Parathyroid adenoma (tissue), 2 donors: ENCODE data around the gene LMNA.

Source experiments
- H2AFZ ChIP-seq: fragments of 300-600 bp; sonication (generic); one replicate; pipeline ENCODE4 v1.7.0; 2017; ENCODE audit warnings: antibody characterized with exemption, mild to moderate bottlenecking
- H3K27ac ChIP-seq: fragments of 300-600 bp; sonication (generic); one replicate; pipeline ENCODE4 v1.7.0; 2017
- H3K27me3 ChIP-seq: fragments of 300-600 bp; sonication (generic); one replicate; pipeline ENCODE4 v1.7.0; 2017; ENCODE audit warnings: low read length; ENCODE audit not compliant: control insufficient read depth, insufficient read depth
- H3K36me3 ChIP-seq: fragments of 300-600 bp; sonication (generic); one replicate; pipeline ENCODE4 v1.7.0; 2017; ENCODE audit warnings: low read length; ENCODE audit not compliant: control insufficient read depth, insufficient read depth
- H3K4me1 ChIP-seq: fragments of 300-600 bp; sonication (generic); one replicate; pipeline ENCODE4 v1.7.0; 2017; ENCODE audit warnings: control low read depth
- H3K4me2 ChIP-seq: fragments of 300-600 bp; sonication (generic); one replicate; pipeline ENCODE4 v1.7.0; 2017; ENCODE audit warnings: low read length
- H3K4me3 ChIP-seq: fragments of 300-600 bp; sonication (generic); one replicate; pipeline ENCODE4 v1.7.0; 2017; ENCODE audit warnings: low read depth, low read length
- H3K79me2 ChIP-seq: fragments of 300-600 bp; sonication (generic); one replicate; pipeline ENCODE4 v1.7.0; 2017; ENCODE audit warnings: control low read depth
- H3K9ac ChIP-seq: fragments of 300-600 bp; sonication (generic); one replicate; pipeline ENCODE4 v1.7.0; 2017; ENCODE audit warnings: mild to moderate bottlenecking
- H3K9me3 ChIP-seq: fragments of 300-600 bp; sonication (generic); one replicate; pipeline ENCODE4 v1.7.0; 2017; ENCODE audit warnings: low read length; ENCODE audit not compliant: control insufficient read depth
- CTCF ChIP-seq: fragments of 300-600 bp; sonication (generic); IDR thresholded peaks from one replicate; pipeline ENCODE4 v1.7.0; 2017; ENCODE audit warnings: antibody characterized with exemption, mild to moderate bottlenecking
- donor health status: primary hyperparathyroidism.

LMNA gene

GRCh38 chr1:156081180-156081916, 33.2 kb upstream of the LMNA start:
- Histone ChIP-seq H3K27me3 (no peaks in the 10 kb centered on the region), H3K36me3 (no peaks in the 10 kb centered on the region)

DNA sequence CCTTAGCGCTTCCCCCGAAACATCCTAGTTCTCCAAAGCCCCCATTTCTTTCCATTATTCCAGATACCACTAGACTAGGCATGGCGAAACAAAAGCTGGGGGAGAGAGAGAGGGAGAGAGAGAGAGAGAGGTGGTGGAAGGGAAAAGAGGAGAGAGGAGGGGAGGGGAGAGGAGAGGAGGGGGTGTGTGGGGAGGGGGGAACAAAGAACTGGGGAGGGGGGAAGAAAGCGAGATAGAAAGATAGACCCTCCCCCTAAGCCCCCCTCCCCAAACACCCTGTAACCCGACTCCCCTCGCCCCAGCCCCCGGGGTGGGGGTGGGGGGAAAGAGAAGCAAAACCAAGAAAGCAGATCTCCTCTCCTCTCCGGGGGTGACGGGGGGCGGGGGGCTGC, 32.6 kb upstream of the LMNA start:
- H3K36me3 ChIP-seq: no peaks in the 10 kb centered on the region
- no peak for TF ChIP-seq CTCF
- no peaks in the 10 kb centered on the region for H3K4me1 ChIP-seq
- H3K4me2 ChIP-seq: peak overlapping the region; percentile 85
- H3K4me3 ChIP-seq: peak overlapping the region; percentile 67
- H3K79me2 ChIP-seq: no peaks in the 10 kb centered on the region
- H3K9ac ChIP-seq: no peak overlapping the region
- no peaks in the 10 kb centered on the region for H3K27me3 ChIP-seq
- H2AFZ ChIP-seq: peak overlapping the region; percentile 83
- no peak overlapping the region for H3K27ac ChIP-seq
- no peaks in the 10 kb centered on the region for H3K9me3 ChIP-seq

More at GRCh38 chr1:156081180-156081916, 33.2 kb upstream of the LMNA start:
- H3K79me2 ChIP-seq: no peaks in the 10 kb centered on the region
- peak overlapping the region; percentile 67 for H3K4me3 ChIP-seq
- no peak overlapping the region for H3K27ac ChIP-seq
- no peaks in the 10 kb centered on the region for H3K4me1 ChIP-seq
- H3K9me3 ChIP-seq: no peaks in the 10 kb centered on the region
- H3K9ac ChIP-seq: no peak overlapping the region
- peak overlapping the region; percentile 85 for H3K4me2 ChIP-seq
- TF ChIP-seq CTCF: no peak
- H2AFZ ChIP-seq: peak overlapping the region; percentile 58

DNA sequence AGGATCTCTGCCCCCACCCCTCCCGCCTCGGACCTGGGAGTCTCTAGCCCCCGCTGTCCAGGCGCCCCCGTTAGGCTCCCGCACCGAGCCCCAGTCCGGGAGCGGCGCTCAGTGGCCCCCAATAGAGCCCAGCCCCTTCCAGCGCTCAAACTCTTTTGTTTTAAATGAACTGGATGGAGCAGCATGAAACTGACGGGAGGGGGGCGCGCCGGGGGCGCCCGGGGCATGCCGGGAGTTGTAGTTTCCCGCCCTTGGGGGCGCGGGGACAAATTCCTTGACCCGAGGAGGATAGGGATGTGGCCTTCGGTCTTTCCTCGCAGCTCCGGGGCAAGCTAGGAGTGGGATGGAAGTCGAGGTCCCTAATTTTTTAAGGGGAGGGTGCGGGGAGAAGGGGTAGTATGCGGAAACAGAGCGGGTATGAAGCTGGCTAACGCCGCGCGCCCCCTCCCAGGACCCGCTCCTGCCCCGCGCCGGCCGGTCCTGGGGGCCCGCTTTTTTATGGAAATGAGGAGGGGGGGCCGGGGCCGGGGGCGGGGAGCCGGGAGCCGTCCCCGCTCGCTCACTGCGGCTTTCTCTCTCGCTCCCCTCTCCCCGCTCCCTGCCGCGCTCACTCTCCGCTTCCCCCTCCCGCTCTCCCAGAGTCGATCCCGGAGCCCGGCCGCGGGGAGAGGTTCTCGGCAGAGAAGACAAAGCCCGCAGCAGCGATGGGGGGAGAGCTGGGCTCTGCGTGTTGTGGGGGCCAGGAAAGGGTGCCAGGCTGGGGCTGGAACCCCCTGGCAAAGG, 32.0 kb upstream of the LMNA start, which contains the start of gene MEX3A:
MEX3A (minus strand) TSS at position 157 of the 783 bp plus-strand sequence. CDS start 467 bp downstream, outside the sequence.
- no peak for TF ChIP-seq CTCF
- Histone ChIP-seq H2AFZ (peak within 1 kb of the TSS; percentile 83), H3K27ac (no peak within 1 kb of the TSS)

GRCh38 chr1:156083800-156084790, 30.4 kb upstream of the LMNA start:
- H3K4me2 ChIP-seq: no peak overlapping the region
- H3K27me3 ChIP-seq: no peaks in the 10 kb centered on the region
- H3K79me2 ChIP-seq: no peaks in the 10 kb centered on the region
- H3K36me3 ChIP-seq: no peaks in the 10 kb centered on the region
- H3K9ac ChIP-seq: no peak overlapping the region
- H3K4me1 ChIP-seq: no peaks in the 10 kb centered on the region
- no peak overlapping the region for H2AFZ ChIP-seq
- no peak overlapping the region for H3K4me3 ChIP-seq
- H3K27ac ChIP-seq: no peak overlapping the region
- no peaks in the 10 kb centered on the region for H3K9me3 ChIP-seq
- no peak for TF ChIP-seq CTCF

More for the DNA sequence above, 32.0 kb upstream of the LMNA start, which contains the start of gene MEX3A:
- H3K4me2 ChIP-seq: peak within 1 kb of the TSS; percentile 85
- no peaks in the 10 kb centered on the region for H3K4me1 ChIP-seq
- peak within 1 kb of the TSS; percentile 67 for H3K4me3 ChIP-seq
- no peaks in the 10 kb centered on the region for H3K79me2 ChIP-seq
- H3K9ac ChIP-seq: no peak within 1 kb of the TSS
- no peaks in the 10 kb centered on the region for H3K27me3 ChIP-seq
- H3K9me3 ChIP-seq: no peaks in the 10 kb centered on the region
- H3K36me3 ChIP-seq: no peaks in the 10 kb centered on the region
